DND-41 (cell line): ENCODE data around the gene ZFP69B.

Experiments
- CTCF ChIP-seq: IDR thresholded peaks from 2 replicates; pipeline ENCODE4 v1.5.1; 2012; ENCODE audit warnings: borderline replicate concordance, low read length, moderate library complexity, mild to moderate bottlenecking; ENCODE audit not compliant: poor library complexity, severe bottlenecking; ENCODE audit errors: extremely low read depth
- EZH2 ChIP-seq: IDR thresholded peaks from 3 replicates; pipeline ENCODE4 v1.6.1; 2012; ENCODE audit warnings: borderline replicate concordance, low read depth, mild to moderate bottlenecking, moderate library complexity, low read length, inconsistent platforms; ENCODE audit not compliant: severe bottlenecking

GRCh38 chr1:40401473-40402201 lies 48.6 kb upstream of the ZFP69B start:
- TF ChIP-seq CTCF (no peak), EZH2 (no peak)
